CD4-positive, alpha-beta T cell (primary cell): ENCODE data around the gene DCP1B. TPM values are rescaled to one million over a fixed set of nuclear protein-coding genes. Genes with fewer than 3 reads are reported as not detected.

Experiments used
- ATAC-seq: fragments of 200-7000 bp; cut with Tn5 transposase; one replicate; pipeline ENCODE4 v1.10.0; 2022; ENCODE audit warnings: mild to moderate bottlenecking; ENCODE audit not compliant: poor library complexity
- CTCF ChIA-PET: fragments of 350-600 bp; sonication (Branson Sonifier 250); formaldehyde crosslinking; loops from one replicate; lab custom pipeline; 2021; ENCODE audit warnings: antibody characterized with exemption, inconsistent platforms; lab: Charles Lee
- POLR2A ChIA-PET: fragments of 350-600 bp; sonication (Branson Sonifier 250); formaldehyde crosslinking; loops from one replicate; lab custom pipeline; 2021; ENCODE audit warnings: antibody characterized with exemption, inconsistent platforms; lab: Charles Lee
- DNase-seq, 14 experiments: peaks; one replicate each; pipeline ENCODE4 v3.0.0-alpha.2; 2013 to 2020; ENCODE audit warnings: mixed read lengths in 2 of 14
- H3K27ac ChIP-seq, 2 donors: one replicate each; pipeline versions ENCODE4 v1.5.1 to v1.7.0; 2013; ENCODE audit warnings: low read length in 2 of 2, low read depth in 1 of 2, mild to moderate bottlenecking in 1 of 2
- H3K27me3 ChIP-seq, 2 experiments: 1 replicate in 1 of 2; 2 replicates in 1 of 2; pipeline versions ENCODE4 v1.6.1 to v1.7.0; 2013; ENCODE audit warnings: low read length in 2 of 2, control low read depth in 1 of 2, mild to moderate bottlenecking in 1 of 2, moderate library complexity in 1 of 2; ENCODE audit not compliant: insufficient read depth in 2 of 2, control insufficient read depth in 1 of 2
- H3K36me3 ChIP-seq: one replicate; pipeline ENCODE4 v1.6.1; 2013; ENCODE audit warnings: low read length, control low read depth; ENCODE audit not compliant: insufficient read depth
- H3K4me1 ChIP-seq: one replicate; pipeline ENCODE4 v1.6.1; 2013; ENCODE audit warnings: low read length, control low read depth; ENCODE audit not compliant: insufficient read depth
- H3K4me3 ChIP-seq: one replicate; pipeline ENCODE4 v1.5.1; 2013; ENCODE audit warnings: mild to moderate bottlenecking, low read length, moderate library complexity
- H3K9me3 ChIP-seq, 2 experiments: 1 replicate in 1 of 2; 2 replicates in 1 of 2; pipeline versions ENCODE4 v1.6.1 to v1.7.0; 2013; ENCODE audit warnings: low read length in 2 of 2, mild to moderate bottlenecking in 2 of 2, control low read depth in 1 of 2, moderate library complexity in 1 of 2; ENCODE audit not compliant: control insufficient read depth in 1 of 2, insufficient read depth in 1 of 2
- H3K27ac Mint-ChIP-seq: one replicate; pipeline ENCODE4 v1.8.0; 2020; ENCODE audit warnings: mixed read lengths
- H3K27me3 Mint-ChIP-seq: one replicate; pipeline ENCODE4 v1.8.0; 2021; ENCODE audit warnings: mixed read lengths
- H3K36me3 Mint-ChIP-seq: one replicate; pipeline ENCODE4 v1.8.0; 2021; ENCODE audit warnings: low read depth, mixed read lengths
- H3K4me1 Mint-ChIP-seq: one replicate; pipeline ENCODE4 v1.8.0; 2021; ENCODE audit warnings: low read depth, mixed read lengths
- H3K4me3 Mint-ChIP-seq: one replicate; pipeline ENCODE4 v1.8.0; 2020; ENCODE audit warnings: mild to moderate bottlenecking, mixed read lengths
- H3K9me3 Mint-ChIP-seq: one replicate; pipeline ENCODE4 v1.8.0; 2020; ENCODE audit warnings: mixed read lengths
- intact Hi-C, 2 experiments: fragments of 100-400 bp; cut with DNase I in 1 of 2; cut with micrococcal nuclease in 1 of 2; formaldehyde crosslinking; loops; one replicate each; pipeline versions ENCODE4 v1.15.1 to v1.9.0; 2023 to 2025; cut with DNase I, micrococcal nuclease
- polyA plus RNA-seq, 2 donors: library from polyadenylated mRNA; unstranded; fragments of 120-200 nt; gene quantifications; one replicate each; pipeline ENCODE4 v1.2.1, GENCODE V29; 2013
- total RNA-seq, 174 experiments: library from RNA in 2 of 174; stranded (reverse) in 2 of 174; gene quantifications; one replicate each; pipeline ENCODE4 v1.2.3 and lab custom pipeline; 2021 to 2026
- TF ChIP-seq, protein P1 (sequence below): fragments of 200-600 bp; IDR thresholded peaks from one replicate; pipeline ENCODE4 v1.8.0; 2022; ENCODE audit warnings: antibody characterized with exemption, mild to moderate bottlenecking

The DCP1B gene
- total RNA-seq (1 to 10 TPM; 4.3 to 4.6 TPM), total RNA-seq (lab: John Stamatoyannopoulos, UW) (5.1 to 32.0 (median 14.4) reads per million in 172 experiments)
- 16.8 TPM for polyA plus RNA-seq (2013, experiment 1 of 2)
- polyA plus RNA-seq (2013, experiment 2 of 2): 18.3 TPM

DNA sequence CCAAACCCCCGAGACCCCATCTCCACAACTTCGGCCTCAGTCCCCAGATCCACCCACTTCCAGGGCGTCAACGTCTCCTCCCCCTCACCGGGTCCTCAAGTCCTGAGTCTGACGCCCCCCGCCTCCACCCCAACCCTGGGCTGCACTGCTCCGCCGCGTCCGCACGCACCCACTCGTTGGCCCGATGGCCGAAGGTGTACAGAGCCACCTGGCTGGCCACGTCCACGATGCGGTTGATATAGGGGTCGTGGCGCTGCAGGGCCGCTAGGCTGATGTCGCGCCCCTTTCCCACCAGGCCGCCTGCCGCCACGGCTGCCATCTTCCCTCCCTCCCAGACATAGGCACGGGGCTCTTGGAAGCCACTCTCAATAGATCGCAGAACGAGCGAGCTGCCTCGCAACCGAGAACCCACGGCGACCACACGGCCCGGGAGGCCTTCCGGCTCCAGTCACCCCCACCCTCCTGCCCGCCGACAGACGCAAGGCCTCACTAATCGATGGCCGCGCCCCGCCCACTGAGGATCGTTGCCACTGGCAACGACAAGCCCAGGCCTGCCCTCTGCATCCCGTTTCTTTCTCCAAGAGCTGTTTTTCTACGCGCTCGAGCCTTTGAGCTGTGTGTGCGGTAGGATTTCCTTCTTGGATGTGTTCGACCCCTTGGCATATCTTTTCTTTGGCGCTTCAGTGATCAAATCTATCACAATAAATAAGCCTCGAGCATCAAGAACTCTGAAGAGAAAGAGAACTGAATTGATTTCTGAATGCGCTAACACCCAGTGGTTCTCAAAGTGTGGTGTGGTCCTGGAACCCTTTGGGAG lies at the start of gene DCP1B:
Gene DCP1B (minus strand): TSS at position 345 of the 817 bp plus-strand sequence. CDS start 26 bp downstream, at position 319.
- peak within 1 kb of the TSS; percentile 95 for H3K27ac Mint-ChIP-seq
- TF ChIP-seq, protein P1, sequence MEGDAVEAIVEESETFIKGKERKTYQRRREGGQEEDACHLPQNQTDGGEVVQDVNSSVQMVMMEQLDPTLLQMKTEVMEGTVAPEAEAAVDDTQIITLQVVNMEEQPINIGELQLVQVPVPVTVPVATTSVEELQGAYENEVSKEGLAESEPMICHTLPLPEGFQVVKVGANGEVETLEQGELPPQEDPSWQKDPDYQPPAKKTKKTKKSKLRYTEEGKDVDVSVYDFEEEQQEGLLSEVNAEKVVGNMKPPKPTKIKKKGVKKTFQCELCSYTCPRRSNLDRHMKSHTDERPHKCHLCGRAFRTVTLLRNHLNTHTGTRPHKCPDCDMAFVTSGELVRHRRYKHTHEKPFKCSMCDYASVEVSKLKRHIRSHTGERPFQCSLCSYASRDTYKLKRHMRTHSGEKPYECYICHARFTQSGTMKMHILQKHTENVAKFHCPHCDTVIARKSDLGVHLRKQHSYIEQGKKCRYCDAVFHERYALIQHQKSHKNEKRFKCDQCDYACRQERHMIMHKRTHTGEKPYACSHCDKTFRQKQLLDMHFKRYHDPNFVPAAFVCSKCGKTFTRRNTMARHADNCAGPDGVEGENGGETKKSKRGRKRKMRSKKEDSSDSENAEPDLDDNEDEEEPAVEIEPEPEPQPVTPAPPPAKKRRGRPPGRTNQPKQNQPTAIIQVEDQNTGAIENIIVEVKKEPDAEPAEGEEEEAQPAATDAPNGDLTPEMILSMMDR: no peak

DNA sequence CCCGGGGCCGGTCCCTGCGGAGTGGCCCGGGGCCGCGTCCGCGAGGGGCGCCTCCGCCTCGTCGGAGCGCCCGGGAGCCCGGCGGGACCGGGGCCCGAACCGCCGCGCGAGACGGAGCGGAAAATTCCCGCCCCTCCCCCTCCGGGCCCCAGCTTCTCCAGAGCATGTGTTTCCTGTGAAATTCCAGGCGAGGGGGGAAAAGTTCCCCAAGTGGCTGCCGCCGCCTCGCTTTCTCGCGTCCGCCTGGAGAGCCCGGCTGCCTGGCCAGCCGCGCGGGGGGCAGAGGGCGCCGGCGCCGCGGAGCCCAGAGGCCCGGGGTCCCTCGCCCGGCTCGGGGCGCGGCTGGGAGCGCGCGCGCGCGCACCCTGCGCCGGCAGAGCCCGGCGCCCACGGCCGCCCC lies 49.4 kb upstream of the DCP1B start:
- TF ChIP-seq, protein P1: no peak
- peaks cover 22% of the 10 kb centered on the region for H3K4me1 Mint-ChIP-seq
- intact Hi-C loops: no loop called here
- H3K4me1 ChIP-seq: peaks cover 15% of the 10 kb centered on the region
- DNase-seq: no peak
- ChIA-PET CTCF (no interaction called here), POLR2A (no interaction called here)
- no peak overlapping the region for H3K4me3 Mint-ChIP-seq
- no peak overlapping the region for H3K27ac Mint-ChIP-seq
- H3K27me3 ChIP-seq: peaks cover 47 to 50% of the 10 kb centered on the region in 2 experiments
- peak overlapping the region; percentile 45 for H3K4me3 ChIP-seq
- no peak overlapping the region for H3K27ac ChIP-seq
- peaks cover 0 to 6% of the 10 kb centered on the region in 2 experiments for H3K9me3 ChIP-seq
- H3K36me3 Mint-ChIP-seq: no peaks in the 10 kb centered on the region
- H3K9me3 Mint-ChIP-seq: no peaks in the 10 kb centered on the region
- no peak for ATAC-seq
- peaks cover 82% of the 10 kb centered on the region for H3K27me3 Mint-ChIP-seq
- no peaks in the 10 kb centered on the region for H3K36me3 ChIP-seq

More for the DNA sequence above, at the start of gene DCP1B:
- Mint-ChIP-seq H3K36me3 (peaks cover 10% of the 10 kb centered on the region), H3K9me3 (no peaks in the 10 kb centered on the region), H3K27me3 (no peaks in the 10 kb centered on the region), H3K4me3 (peak within 1 kb of the TSS; percentile 97), H3K4me1 (peaks cover 34% of the 10 kb centered on the region)
- ATAC-seq (peak; percentile 98), DNase-seq (peak; percentile 84 to 98 (median 90))
- H3K9me3 ChIP-seq: no peaks in the 10 kb centered on the region
- H3K4me1 ChIP-seq: peaks cover 19% of the 10 kb centered on the region
- POLR2A ChIA-PET: interaction anchor here (0.8 to 1.4 kb wide), 5 partner anchors 10 to 411 kb away, joined by 3 to 7 read pairs (median 5); no protein-coding TSS in a partner anchor
- CTCF ChIA-PET: interaction anchor here (1.2 to 1.4 kb wide), 3 partner anchors 20 to 32 kb away, joined by 3 to 9 read pairs (median 3); no protein-coding TSS in a partner anchor
- intact Hi-C loops: loop anchor here in 1 of 2 experiments (2.0 to 10.0 kb wide), 3 partner anchors 208 to 790 kb away; partner anchors contain the start of genes ADIPOR2 and FKBP4
- peak within 1 kb of the TSS; percentile 97 for H3K4me3 ChIP-seq
- H3K36me3 ChIP-seq: no peaks in the 10 kb centered on the region
- H3K27ac ChIP-seq: peak within 1 kb of the TSS; percentile 83 to 91
- H3K27me3 ChIP-seq: no peaks in the 10 kb centered on the region

DNA sequence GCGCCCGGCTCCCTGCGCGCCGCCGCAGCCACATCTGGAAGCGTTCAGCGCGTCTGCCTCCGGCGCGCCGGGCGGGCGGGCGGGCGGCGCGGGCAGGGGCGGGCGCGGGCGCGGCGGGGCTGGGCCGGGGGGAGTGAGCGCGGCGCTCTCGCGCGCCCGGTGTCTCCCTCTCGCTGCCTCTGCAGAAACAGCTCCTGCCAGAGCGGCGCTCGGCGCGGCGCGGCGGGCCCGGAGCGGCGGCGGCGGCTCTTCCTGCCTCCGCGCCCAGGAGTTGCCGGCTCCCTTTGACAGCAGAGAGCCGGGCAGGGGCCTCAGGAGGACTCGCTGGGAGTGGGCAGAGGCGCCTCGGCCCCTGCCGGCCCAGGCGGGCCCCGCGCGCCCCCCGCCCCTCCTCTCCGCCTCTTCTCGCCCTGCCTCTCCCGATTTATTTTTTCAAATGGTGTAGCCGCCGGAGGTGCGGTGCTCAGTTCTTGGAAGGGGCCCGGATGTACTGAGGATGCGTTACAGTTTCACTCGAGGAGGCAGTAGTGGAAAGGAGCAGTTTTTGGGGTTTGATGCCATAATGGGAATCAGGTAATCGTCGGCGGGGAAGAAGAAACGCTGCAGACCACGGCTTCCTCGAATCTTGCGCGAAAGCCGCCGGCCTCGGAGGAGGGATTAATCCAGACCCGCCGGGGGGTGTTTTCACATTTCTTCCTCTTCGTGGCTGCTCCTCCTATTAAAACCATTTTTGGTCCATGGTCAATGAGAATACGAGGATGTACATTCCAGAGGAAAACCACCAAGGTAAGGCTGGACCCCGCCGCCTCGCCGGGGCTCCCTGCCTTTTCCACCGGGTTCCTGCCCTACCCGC lies 48.8 kb upstream of the DCP1B start, which contains the start of gene CACNA1C:
Gene CACNA1C (plus strand): TSS at position 162 of the 853 bp plus-strand sequence. CDS start 576 bp downstream, at position 738.
- peaks cover 22% of the 10 kb centered on the region for H3K4me1 Mint-ChIP-seq
- peaks cover 48 to 50% of the 10 kb centered on the region in 2 experiments for H3K27me3 ChIP-seq
- ChIA-PET CTCF (interaction anchor here (0.6 kb wide), 1 partner anchor 833 kb away, joined by 5 read pairs; no protein-coding TSS in a partner anchor), POLR2A (interaction anchor here (1.0 kb wide), 1 partner anchor 11 kb away, joined by 4 read pairs; no protein-coding TSS in a partner anchor)
- peak in 11 of 14 experiments; percentile 11 to 68 (median 31) for DNase-seq
- no peaks in the 10 kb centered on the region for H3K36me3 ChIP-seq
- no peak within 1 kb of the TSS for H3K27ac ChIP-seq
- H3K4me3 Mint-ChIP-seq: peak within 1 kb of the TSS; percentile 87
- no peaks in the 10 kb centered on the region for H3K9me3 Mint-ChIP-seq
- intact Hi-C loops: no loop called here
- ATAC-seq: peak; percentile 89
- peaks cover 15% of the 10 kb centered on the region for H3K4me1 ChIP-seq
- H3K27ac Mint-ChIP-seq: no peak within 1 kb of the TSS
- TF ChIP-seq, protein P1: no peak
- H3K36me3 Mint-ChIP-seq: no peaks in the 10 kb centered on the region
- H3K4me3 ChIP-seq: peak within 1 kb of the TSS; percentile 45
- H3K27me3 Mint-ChIP-seq: peaks cover 85% of the 10 kb centered on the region
- peaks cover 0 to 6% of the 10 kb centered on the region in 2 experiments for H3K9me3 ChIP-seq
